A673 (cell line): ENCODE data around the gene BMF.

Source experiments
- EZH2 ChIP-seq: fragments of 200-600 bp; sonication (generic); IDR thresholded peaks from 2 replicates; pipeline ENCODE4 v1.6.1; 2017; ENCODE audit warnings: borderline replicate concordance, low read depth, mild to moderate bottlenecking, mixed read lengths, antibody characterized with exemption, low read length; ENCODE audit not compliant: poor library complexity, severe bottlenecking
- TF ChIP-seq, protein P1 (sequence below): fragments of 300-800, 200-600 bp; sonication (generic); conservative IDR thresholded peaks from 2 replicates; pipeline ENCODE4 v1.5.1; 2017; ENCODE audit warnings: low read depth, mild to moderate bottlenecking, antibody characterized with exemption, low read length, moderate library complexity, mixed read lengths

DNA sequence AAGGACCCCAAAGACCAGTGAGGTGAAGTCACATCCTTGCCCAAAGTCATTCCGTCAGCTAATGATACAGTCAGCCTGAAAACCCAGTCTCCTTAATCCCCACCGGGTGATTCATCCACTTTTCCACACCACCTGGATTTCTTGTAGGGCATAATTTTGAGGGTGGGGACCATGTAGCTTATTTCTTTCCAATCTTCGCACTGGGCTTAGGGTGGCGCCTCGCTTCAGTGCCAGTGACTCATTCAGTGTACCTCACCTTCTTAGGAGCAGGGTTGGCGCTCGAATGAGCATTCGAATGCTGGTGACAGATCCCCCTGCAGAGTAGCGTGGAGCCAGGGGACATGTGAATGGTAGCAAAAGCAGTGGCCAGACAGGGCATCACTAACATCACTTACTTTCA is 24.0 kb downstream of the BMF start:
- TF ChIP-seq, protein P1, sequence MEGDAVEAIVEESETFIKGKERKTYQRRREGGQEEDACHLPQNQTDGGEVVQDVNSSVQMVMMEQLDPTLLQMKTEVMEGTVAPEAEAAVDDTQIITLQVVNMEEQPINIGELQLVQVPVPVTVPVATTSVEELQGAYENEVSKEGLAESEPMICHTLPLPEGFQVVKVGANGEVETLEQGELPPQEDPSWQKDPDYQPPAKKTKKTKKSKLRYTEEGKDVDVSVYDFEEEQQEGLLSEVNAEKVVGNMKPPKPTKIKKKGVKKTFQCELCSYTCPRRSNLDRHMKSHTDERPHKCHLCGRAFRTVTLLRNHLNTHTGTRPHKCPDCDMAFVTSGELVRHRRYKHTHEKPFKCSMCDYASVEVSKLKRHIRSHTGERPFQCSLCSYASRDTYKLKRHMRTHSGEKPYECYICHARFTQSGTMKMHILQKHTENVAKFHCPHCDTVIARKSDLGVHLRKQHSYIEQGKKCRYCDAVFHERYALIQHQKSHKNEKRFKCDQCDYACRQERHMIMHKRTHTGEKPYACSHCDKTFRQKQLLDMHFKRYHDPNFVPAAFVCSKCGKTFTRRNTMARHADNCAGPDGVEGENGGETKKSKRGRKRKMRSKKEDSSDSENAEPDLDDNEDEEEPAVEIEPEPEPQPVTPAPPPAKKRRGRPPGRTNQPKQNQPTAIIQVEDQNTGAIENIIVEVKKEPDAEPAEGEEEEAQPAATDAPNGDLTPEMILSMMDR = no peak
- TF ChIP-seq EZH2 = no peak
